ENCODE data around the gene QRSL1. TPM values are rescaled to one million over a fixed set of nuclear protein-coding genes. Genes with fewer than 3 reads are reported as not detected.

The QRSL1 gene
- total RNA-seq, 1 experiment from 2014 or later: 18.4 TPM

- intact Hi-C loops (cut with micrococcal nuclease; ENCODE audit: unreplicated experiment): loop anchor here (2.0 kb wide), 1 partner anchor 371 kb away; no protein-coding TSS in a partner anchor
- Histone ChIP-seq H3K4me1 (ENCODE audit: control insufficient read depth, insufficient read depth, low read length) (no peaks in the 10 kb centered on the region), H3K9me3 (ENCODE audit: control insufficient read depth, insufficient read depth, low read depth, low read length) (no peaks in the 10 kb centered on the region), H3K4me3 (ENCODE audit: low read depth in 2 of 2, low read length in 2 of 2) (no peak overlapping the region), H3K36me3 (ENCODE audit: control insufficient read depth, insufficient read depth, low read length) (no peaks in the 10 kb centered on the region), H3K27ac (ENCODE audit: low read length) (no peak overlapping the region), H3K27me3 (ENCODE audit: control insufficient read depth, insufficient read depth, low read length) (no peaks in the 10 kb centered on the region)
- peak; percentile 56 for DNase-seq (ENCODE audit: low read depth, low spot score)
- ChIA-PET CTCF (interaction anchor here (0.6 to 3.0 kb wide), 3 partner anchors 98 to 389 kb away, joined by 3 to 19 read pairs (median 4); no protein-coding TSS in a partner anchor), POLR2A (interaction anchor here (0.5 kb wide), 1 partner anchor 81 kb away, joined by 3 read pairs; no protein-coding TSS in a partner anchor)
- peak; percentile 82; the same call in 1 of the 2 replicates for ATAC-seq
- in situ Hi-C loops (cut with HindIII; ENCODE audit: low pct_unique_long_range_greater_than_20kb, low sequenced_read_pairs): no loop called here
- TF ChIP-seq CTCF (IDR thresholded peaks at IDR 0.05) (peak; percentile 74), REST (IDR thresholded peaks at IDR 0.05; ENCODE audit: insufficient read depth in 1 of 2, low read depth in 2 of 2, low read length in 1 of 2) (no peak), TCF7L2 (IDR thresholded peaks at IDR 0.05; ENCODE audit: low read depth, low read length) (no peak)
- no TSS peak for BruUV-seq (replicated peaks)
Observed at GRCh38 chr6:106608080-106608668, 21.2 kb upstream of the QRSL1 start.

GRCh38 chr6:106609699-106610098 is 19.7 kb upstream of the QRSL1 start:
- no peaks in the 10 kb centered on the region for H3K36me3 ChIP-seq (ENCODE audit: control insufficient read depth, insufficient read depth, low read length)
- H3K27me3 ChIP-seq (ENCODE audit: control insufficient read depth, insufficient read depth, low read length): no peaks in the 10 kb centered on the region
- no peaks in the 10 kb centered on the region for H3K4me1 ChIP-seq (ENCODE audit: control insufficient read depth, insufficient read depth, low read length)
- H3K4me3 ChIP-seq (ENCODE audit: low read depth in 2 of 2, low read length in 2 of 2): no peak overlapping the region
- BruUV-seq (replicated peaks): no TSS peak
- ChIA-PET POLR2A (no interaction called here), CTCF (interaction anchor here (0.6 to 3.0 kb wide), 6 partner anchors 16 to 388 kb away, joined by 3 to 19 read pairs (median 4); partner anchors contain the start of gene CRYBG1)
- H3K9me3 ChIP-seq (ENCODE audit: control insufficient read depth, insufficient read depth, low read depth, low read length): no peaks in the 10 kb centered on the region
- intact Hi-C loops (cut with micrococcal nuclease; ENCODE audit: unreplicated experiment): loop anchor here (2.0 kb wide), 1 partner anchor 369 kb away; no protein-coding TSS in a partner anchor
- DNase-seq (ENCODE audit: low read depth, low spot score) (no peak), ATAC-seq (peak; percentile 84)
- no peak overlapping the region for H3K27ac ChIP-seq (ENCODE audit: low read length)
- in situ Hi-C loops (cut with HindIII; ENCODE audit: low pct_unique_long_range_greater_than_20kb, low sequenced_read_pairs): no loop called here
- TF ChIP-seq CTCF (IDR thresholded peaks at IDR 0.05) (peak; percentile 75), POLR2AphosphoS5 (IDR thresholded peaks at IDR 0.05; ENCODE audit: low read depth, low read length) (no peak)
